HEK293T (cell line): ENCODE measurements around the gene PDE4B.

ENCODE experiments used
- ARNT ChIP-seq: fragments of 450-650 bp; IDR thresholded peaks from 2 replicates; pipeline ENCODE4 v1.6.1; 2017; ENCODE audit warnings: mild to moderate bottlenecking
- ELF4 ChIP-seq: fragments of 450-650 bp; IDR thresholded peaks from 2 replicates; pipeline ENCODE4 v1.6.1; 2017; ENCODE audit warnings: antibody characterized with exemption
- FOXM1 ChIP-seq: fragments of 450-650 bp; IDR thresholded peaks from 2 replicates; pipeline ENCODE4 v1.6.1; 2017; ENCODE audit warnings: mild to moderate bottlenecking, borderline replicate concordance
- HDGF ChIP-seq: fragments of 450-650 bp; IDR thresholded peaks from 2 replicates; pipeline ENCODE4 v1.6.1; 2017; ENCODE audit warnings: antibody characterized with exemption, borderline replicate concordance

GRCh38 chr1:66372522-66373101 lies 579.9 kb downstream of the PDE4B start:
- TF ChIP-seq ELF4 (no peak), FOXM1 (no peak), HDGF (no peak), ARNT (no peak)
